Measurements from ENCODE around the gene VSIG4. TPM values are rescaled to one million over a fixed set of nuclear protein-coding genes. Genes with fewer than 3 reads are reported as not detected.
"Not testable (repeated sequence)": the region's sequence is repeated elsewhere in the genome, so short reads cannot be mapped to it uniquely, and the experiment has no call there.

Gene VSIG4
- total RNA-seq = not detected

GRCh38 chrX:66039944-66040343 is at the start of gene VSIG4:
Gene VSIG4 (minus strand): TSS chrX:66040080. CDS start chrX:66039998, 82 bp downstream.
- DNase-seq = no peak
- Mint-ChIP-seq H3K36me3 (peaks cover 5% of the 10 kb centered on the region), H3K27me3 (no peaks in the 10 kb centered on the region), H3K4me3 (no peak within 1 kb of the TSS), H3K4me1 (peaks cover 3% of the 10 kb centered on the region), H3K27ac (no peak within 1 kb of the TSS), H3K9me3 (no peaks in the 10 kb centered on the region)

- no peak for DNase-seq
- Mint-ChIP-seq H3K27ac (no peak overlapping the region), H3K4me3 (no peak overlapping the region), H3K4me1 (peaks cover 17% of the 10 kb centered on the region), H3K9me3 (peaks cover 10% of the 10 kb centered on the region), H3K36me3 (peaks cover 12% of the 10 kb centered on the region), H3K27me3 (no peaks in the 10 kb centered on the region)
These were observed 36.9 kb upstream of the VSIG4 start for GRCh38 chrX:66076801-66077200.

- Mint-ChIP-seq H3K27me3 (no peaks in the 10 kb centered on the region), H3K36me3 (peaks cover 12% of the 10 kb centered on the region), H3K4me3 (peak overlapping the region; percentile 62), H3K9me3 (peaks cover 10% of the 10 kb centered on the region), H3K27ac (peak overlapping the region; percentile 90), H3K4me1 (peaks cover 17% of the 10 kb centered on the region)
- peak; percentile 35 for DNase-seq
These were observed 35.3 kb upstream of the VSIG4 start for GRCh38 chrX:66074920-66075879.

- H3K4me1 Mint-ChIP-seq = peaks cover 17% of the 10 kb centered on the region
- DNase-seq = no peak
- no peak overlapping the region for H3K27ac Mint-ChIP-seq
- peaks cover 12% of the 10 kb centered on the region for H3K36me3 Mint-ChIP-seq
- no peak overlapping the region for H3K4me3 Mint-ChIP-seq
- no peaks in the 10 kb centered on the region for H3K27me3 Mint-ChIP-seq
- H3K9me3 Mint-ChIP-seq = peaks cover 10% of the 10 kb centered on the region
These were observed 31.2 kb upstream of the VSIG4 start for GRCh38 chrX:66071126-66071525.

- H3K27me3 Mint-ChIP-seq = no peaks in the 10 kb centered on the region
- H3K36me3 Mint-ChIP-seq = peaks cover 8% of the 10 kb centered on the region
- no peak for DNase-seq
- peaks cover 7% of the 10 kb centered on the region for H3K9me3 Mint-ChIP-seq
- H3K4me1 Mint-ChIP-seq = peaks cover 26% of the 10 kb centered on the region
- no peak overlapping the region for H3K4me3 Mint-ChIP-seq
- H3K27ac Mint-ChIP-seq = no peak overlapping the region
These were observed 24.4 kb upstream of the VSIG4 start for GRCh38 chrX:66064261-66064660.

GRCh38 chrX:66057019-66057418 is 17.1 kb upstream of the VSIG4 start:
- not testable (repeated sequence) for DNase-seq, H3K27ac Mint-ChIP-seq, H3K36me3 Mint-ChIP-seq, H3K27me3 Mint-ChIP-seq, H3K9me3 Mint-ChIP-seq, H3K4me3 Mint-ChIP-seq
- H3K4me1 Mint-ChIP-seq = peaks cover 13% of the 10 kb centered on the region

- H3K27me3 Mint-ChIP-seq = no peaks in the 10 kb centered on the region
- H3K9me3 Mint-ChIP-seq = peaks cover 1% of the 10 kb centered on the region
- H3K36me3 Mint-ChIP-seq = no peaks in the 10 kb centered on the region
- no peak overlapping the region for H3K27ac Mint-ChIP-seq
- no peak for DNase-seq
- H3K4me1 Mint-ChIP-seq = peaks cover 4% of the 10 kb centered on the region
- no peak overlapping the region for H3K4me3 Mint-ChIP-seq
These were observed 15.1 kb upstream of the VSIG4 start for GRCh38 chrX:66054978-66055377.

GRCh38 chrX:66053414-66053813 is 13.5 kb upstream of the VSIG4 start:
- no peak for DNase-seq
- peaks cover 4% of the 10 kb centered on the region for H3K4me1 Mint-ChIP-seq
- H3K27ac Mint-ChIP-seq = no peak overlapping the region
- H3K27me3 Mint-ChIP-seq = no peaks in the 10 kb centered on the region
- H3K9me3 Mint-ChIP-seq = peaks cover 1% of the 10 kb centered on the region
- H3K4me3 Mint-ChIP-seq = no peak overlapping the region
- H3K36me3 Mint-ChIP-seq = peaks cover 2% of the 10 kb centered on the region

GRCh38 chrX:66051980-66052379 is 12.1 kb upstream of the VSIG4 start:
- DNase-seq = no peak
- H3K4me1 Mint-ChIP-seq = peaks cover 14% of the 10 kb centered on the region
- H3K27ac Mint-ChIP-seq = no peak overlapping the region
- no peaks in the 10 kb centered on the region for H3K27me3 Mint-ChIP-seq
- no peak overlapping the region for H3K4me3 Mint-ChIP-seq
- H3K9me3 Mint-ChIP-seq = no peaks in the 10 kb centered on the region
- peaks cover 2% of the 10 kb centered on the region for H3K36me3 Mint-ChIP-seq

- H3K27ac Mint-ChIP-seq = no peak overlapping the region
- DNase-seq = no peak
- peaks cover 8% of the 10 kb centered on the region for H3K36me3 Mint-ChIP-seq
- H3K9me3 Mint-ChIP-seq = peaks cover 2% of the 10 kb centered on the region
- H3K4me3 Mint-ChIP-seq = no peak overlapping the region
- peaks cover 28% of the 10 kb centered on the region for H3K4me1 Mint-ChIP-seq
- no peaks in the 10 kb centered on the region for H3K27me3 Mint-ChIP-seq
These were observed 10.3 kb upstream of the VSIG4 start for GRCh38 chrX:66050140-66050569.

GRCh38 chrX:66049056-66049455 is 9.2 kb upstream of the VSIG4 start:
- peaks cover 13% of the 10 kb centered on the region for H3K36me3 Mint-ChIP-seq
- H3K27ac Mint-ChIP-seq = no peak overlapping the region
- peaks cover 34% of the 10 kb centered on the region for H3K4me1 Mint-ChIP-seq
- no peak for DNase-seq
- H3K9me3 Mint-ChIP-seq = peaks cover 2% of the 10 kb centered on the region
- H3K4me3 Mint-ChIP-seq = no peak overlapping the region
- H3K27me3 Mint-ChIP-seq = no peaks in the 10 kb centered on the region

GRCh38 chrX:66046612-66047235 is 6.8 kb upstream of the VSIG4 start:
- Mint-ChIP-seq H3K27me3 (no peaks in the 10 kb centered on the region), H3K9me3 (peaks cover 2% of the 10 kb centered on the region), H3K4me1 (peaks cover 34% of the 10 kb centered on the region), H3K36me3 (peaks cover 13% of the 10 kb centered on the region), H3K4me3 (peak overlapping the region; percentile 32), H3K27ac (peak overlapping the region; percentile 96)
- DNase-seq = peak; percentile 19

- no peak for DNase-seq
- peaks cover 32% of the 10 kb centered on the region for H3K4me1 Mint-ChIP-seq
- H3K9me3 Mint-ChIP-seq = peaks cover 2% of the 10 kb centered on the region
- H3K27me3 Mint-ChIP-seq = no peaks in the 10 kb centered on the region
- peaks cover 13% of the 10 kb centered on the region for H3K36me3 Mint-ChIP-seq
- H3K27ac Mint-ChIP-seq = peak overlapping the region; percentile 96
- peak overlapping the region; percentile 32 for H3K4me3 Mint-ChIP-seq
These were observed 6.0 kb upstream of the VSIG4 start for GRCh38 chrX:66045894-66046293.

GRCh38 chrX:66043584-66043983 is 3.7 kb upstream of the VSIG4 start:
- Mint-ChIP-seq H3K4me3 (no peak overlapping the region), H3K36me3 (peaks cover 12% of the 10 kb centered on the region), H3K4me1 (peaks cover 30% of the 10 kb centered on the region), H3K9me3 (peaks cover 2% of the 10 kb centered on the region), H3K27ac (no peak overlapping the region), H3K27me3 (no peaks in the 10 kb centered on the region)
- DNase-seq = no peak

- no peak for DNase-seq
- H3K36me3 Mint-ChIP-seq = peaks cover 12% of the 10 kb centered on the region
These were observed 2.6 kb upstream of the VSIG4 start for GRCh38 chrX:66042307-66043077.

More at GRCh38 chrX:66042307-66043077, 2.6 kb upstream of the VSIG4 start:
- Mint-ChIP-seq H3K9me3 (peaks cover 2% of the 10 kb centered on the region), H3K4me3 (no peak overlapping the region), H3K4me1 (peaks cover 25% of the 10 kb centered on the region), H3K27ac (no peak overlapping the region), H3K27me3 (no peaks in the 10 kb centered on the region)

Data from activated naive CD8-positive, alpha-beta T cell treated with anti-CD3 and anti-CD28 coated beads for 36 hours (primary cell).